HG03280 (cell line): ENCODE data around the gene NUCB1.
"Not testable (repeated sequence)": the region's sequence is repeated elsewhere in the genome, so short reads cannot be mapped to it uniquely, and the experiment has no call there.

Source experiments
- ATAC-seq: cut with Tn5 transposase; IDR thresholded peaks from one replicate; pipeline ENCODE4 v1.9.1; 2021; ENCODE audit warnings: mild to moderate bottlenecking, moderate library complexity; ENCODE audit not compliant: unreplicated experiment

The NUCB1 gene

GRCh38 chr19:48873476-48874302 is 26.4 kb upstream of the NUCB1 start:
- ATAC-seq, result no peak

GRCh38 chr19:48874303-48875135 is 25.6 kb upstream of the NUCB1 start:
- ATAC-seq, result no peak

GRCh38 chr19:48876043-48876981 is 23.8 kb upstream of the NUCB1 start:
- not testable (repeated sequence) for ATAC-seq

GRCh38 chr19:48877855-48878195 is 22.3 kb upstream of the NUCB1 start:
- no peak for ATAC-seq

GRCh38 chr19:48878196-48879024 is 21.7 kb upstream of the NUCB1 start:
- ATAC-seq, result no peak

- ATAC-seq, result no peak
Measured at GRCh38 chr19:48879025-48879637, 21.0 kb upstream of the NUCB1 start.

GRCh38 chr19:48879696-48880095 is 20.4 kb upstream of the NUCB1 start:
- not testable (repeated sequence) for ATAC-seq

- no peak for ATAC-seq
Measured at GRCh38 chr19:48881741-48882657, 18.1 kb upstream of the NUCB1 start.

- no peak for ATAC-seq
Measured at GRCh38 chr19:48883726-48884125, 16.4 kb upstream of the NUCB1 start.

- ATAC-seq, result no peak
Measured at GRCh38 chr19:48887861-48888612, 12.1 kb upstream of the NUCB1 start.

GRCh38 chr19:48889496-48889895 is 10.6 kb upstream of the NUCB1 start:
- ATAC-seq, result not testable (repeated sequence)

GRCh38 chr19:48890551-48890950 is 9.6 kb upstream of the NUCB1 start:
- no peak for ATAC-seq

- ATAC-seq, result no peak
Measured at GRCh38 chr19:48895226-48895625, 4.9 kb upstream of the NUCB1 start.

GRCh38 chr19:48896191-48896720 is 3.9 kb upstream of the NUCB1 start:
- no peak for ATAC-seq

GRCh38 chr19:48897181-48897580 is 2.9 kb upstream of the NUCB1 start:
- no peak for ATAC-seq

GRCh38 chr19:48899386-48899749 is 744 bp upstream of the NUCB1 start:
- ATAC-seq, result not testable (repeated sequence)

GRCh38 chr19:48900477-48901406 is 630 bp downstream of the NUCB1 start:
- no peak for ATAC-seq
